GM20000 (cell line): ENCODE data around the gene RPF1.

ENCODE experiments used
- DNase-seq: peaks from one replicate; pipeline ENCODE4 v3.0.0; 2012; ENCODE audit warnings: low spot score
- TF ChIP-seq, protein P1 (sequence below): IDR thresholded peaks from 2 replicates; pipeline ENCODE4 v1.5.1; 2012; ENCODE audit warnings: mild to moderate bottlenecking, control low read depth; ENCODE audit errors: extremely low read depth, missing control alignments

Gene RPF1

GRCh38 chr1:84538599-84538998 lies 59.5 kb downstream of the RPF1 start:
- TF ChIP-seq, protein P1, sequence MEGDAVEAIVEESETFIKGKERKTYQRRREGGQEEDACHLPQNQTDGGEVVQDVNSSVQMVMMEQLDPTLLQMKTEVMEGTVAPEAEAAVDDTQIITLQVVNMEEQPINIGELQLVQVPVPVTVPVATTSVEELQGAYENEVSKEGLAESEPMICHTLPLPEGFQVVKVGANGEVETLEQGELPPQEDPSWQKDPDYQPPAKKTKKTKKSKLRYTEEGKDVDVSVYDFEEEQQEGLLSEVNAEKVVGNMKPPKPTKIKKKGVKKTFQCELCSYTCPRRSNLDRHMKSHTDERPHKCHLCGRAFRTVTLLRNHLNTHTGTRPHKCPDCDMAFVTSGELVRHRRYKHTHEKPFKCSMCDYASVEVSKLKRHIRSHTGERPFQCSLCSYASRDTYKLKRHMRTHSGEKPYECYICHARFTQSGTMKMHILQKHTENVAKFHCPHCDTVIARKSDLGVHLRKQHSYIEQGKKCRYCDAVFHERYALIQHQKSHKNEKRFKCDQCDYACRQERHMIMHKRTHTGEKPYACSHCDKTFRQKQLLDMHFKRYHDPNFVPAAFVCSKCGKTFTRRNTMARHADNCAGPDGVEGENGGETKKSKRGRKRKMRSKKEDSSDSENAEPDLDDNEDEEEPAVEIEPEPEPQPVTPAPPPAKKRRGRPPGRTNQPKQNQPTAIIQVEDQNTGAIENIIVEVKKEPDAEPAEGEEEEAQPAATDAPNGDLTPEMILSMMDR: no peak
- DNase-seq: no peak

DNA sequence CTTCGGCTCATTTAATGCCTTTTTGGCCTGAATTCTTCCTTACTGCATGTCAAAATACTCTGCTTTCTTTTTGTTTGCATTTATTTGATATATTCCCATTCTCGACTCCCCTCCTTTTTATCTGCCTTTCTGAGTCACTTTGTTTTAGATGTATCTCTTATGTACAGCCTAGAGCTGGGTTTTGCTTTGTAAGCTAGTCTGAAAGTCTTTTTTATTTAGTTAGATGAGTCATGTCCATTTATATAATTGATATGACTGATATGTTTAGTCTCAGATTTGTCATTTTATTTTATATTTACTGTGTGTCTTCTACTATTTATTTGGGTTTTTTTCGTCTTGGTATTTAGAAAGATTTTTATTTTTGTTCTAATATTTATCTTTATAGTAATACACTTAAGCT lies 60.9 kb downstream of the RPF1 start:
- no peak for DNase-seq
- TF ChIP-seq, protein P1: no peak

GRCh38 chr1:84540759-84541158 lies 61.7 kb downstream of the RPF1 start:
- TF ChIP-seq, protein P1: no peak
- DNase-seq: no peak

GRCh38 chr1:84541679-84542078 lies 62.6 kb downstream of the RPF1 start:
- DNase-seq: no peak
- TF ChIP-seq, protein P1: no peak
